SU-DHL-6 (cell line): ENCODE results near the gene GH1.

Source experiments
- EZH2phosphoT487 ChIP-seq: fragments of 200-600 bp; sonication (generic), shearing (Covaris generic); conservative IDR thresholded peaks from 2 replicates; pipeline ENCODE4 v1.6.1; 2018; ENCODE audit warnings: mild to moderate bottlenecking, antibody characterized with exemption, low read length, moderate library complexity, mixed read lengths
- TF ChIP-seq, protein P1 (sequence below): fragments of 200-600 bp; sonication (generic); IDR thresholded peaks from one replicate; pipeline ENCODE4 v1.5.1; 2017; ENCODE audit warnings: antibody characterized with exemption, mild to moderate bottlenecking, low read length, moderate library complexity; ENCODE audit not compliant: insufficient read depth, poor library complexity, severe bottlenecking

DNA sequence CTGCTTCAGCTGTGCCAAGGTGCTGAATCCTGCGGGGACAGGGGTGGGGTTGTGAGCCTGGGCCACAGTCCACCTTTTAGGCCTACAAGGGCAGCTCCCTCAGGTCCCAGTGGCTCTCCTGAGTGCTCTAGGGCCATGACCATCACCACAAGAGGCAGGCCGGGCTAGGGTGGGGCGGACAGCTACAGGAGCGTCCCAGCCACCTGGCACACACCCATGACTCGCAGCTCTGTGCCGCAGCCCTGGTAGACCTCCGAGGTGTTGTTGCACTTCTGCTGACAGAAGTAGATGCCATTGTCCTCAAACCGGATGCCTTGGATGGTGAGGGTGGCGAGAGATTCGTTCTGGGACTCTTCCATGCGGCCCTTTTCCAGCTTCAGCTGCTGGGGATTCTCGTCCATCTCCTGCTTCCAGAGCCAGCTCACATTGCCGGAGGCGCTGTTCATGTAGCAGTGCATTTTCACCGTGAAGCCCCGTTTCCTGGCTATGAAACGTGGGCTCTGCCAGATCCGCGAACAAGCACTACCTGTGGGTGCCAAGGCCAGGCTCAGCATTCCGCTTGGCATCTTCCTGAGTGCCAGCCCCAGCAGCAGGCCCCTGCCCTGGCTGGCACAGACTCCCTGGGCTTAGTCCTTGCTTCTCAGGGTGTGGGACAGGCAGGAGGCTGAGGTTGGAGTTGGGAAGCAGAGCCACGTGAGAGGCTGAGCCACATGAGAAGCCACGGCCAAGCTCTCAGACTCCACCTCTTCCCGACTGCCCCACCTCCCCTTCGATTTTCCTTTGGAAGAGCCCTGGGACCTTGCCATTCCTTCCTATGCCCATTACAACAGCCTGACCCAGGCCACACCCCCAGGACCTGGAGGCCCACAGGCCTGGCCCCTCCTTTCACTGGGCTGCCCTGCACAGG, 11.5 kb upstream of the GH1 start:
- TF ChIP-seq, protein P1, sequence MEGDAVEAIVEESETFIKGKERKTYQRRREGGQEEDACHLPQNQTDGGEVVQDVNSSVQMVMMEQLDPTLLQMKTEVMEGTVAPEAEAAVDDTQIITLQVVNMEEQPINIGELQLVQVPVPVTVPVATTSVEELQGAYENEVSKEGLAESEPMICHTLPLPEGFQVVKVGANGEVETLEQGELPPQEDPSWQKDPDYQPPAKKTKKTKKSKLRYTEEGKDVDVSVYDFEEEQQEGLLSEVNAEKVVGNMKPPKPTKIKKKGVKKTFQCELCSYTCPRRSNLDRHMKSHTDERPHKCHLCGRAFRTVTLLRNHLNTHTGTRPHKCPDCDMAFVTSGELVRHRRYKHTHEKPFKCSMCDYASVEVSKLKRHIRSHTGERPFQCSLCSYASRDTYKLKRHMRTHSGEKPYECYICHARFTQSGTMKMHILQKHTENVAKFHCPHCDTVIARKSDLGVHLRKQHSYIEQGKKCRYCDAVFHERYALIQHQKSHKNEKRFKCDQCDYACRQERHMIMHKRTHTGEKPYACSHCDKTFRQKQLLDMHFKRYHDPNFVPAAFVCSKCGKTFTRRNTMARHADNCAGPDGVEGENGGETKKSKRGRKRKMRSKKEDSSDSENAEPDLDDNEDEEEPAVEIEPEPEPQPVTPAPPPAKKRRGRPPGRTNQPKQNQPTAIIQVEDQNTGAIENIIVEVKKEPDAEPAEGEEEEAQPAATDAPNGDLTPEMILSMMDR = no peak
- TF ChIP-seq EZH2phosphoT487 = no peak
